ENCODE data around the gene MSL3. TPM values are rescaled to one million over a fixed set of nuclear protein-coding genes. Genes with fewer than 3 reads are reported as not detected.

MSL3 gene, protein sequence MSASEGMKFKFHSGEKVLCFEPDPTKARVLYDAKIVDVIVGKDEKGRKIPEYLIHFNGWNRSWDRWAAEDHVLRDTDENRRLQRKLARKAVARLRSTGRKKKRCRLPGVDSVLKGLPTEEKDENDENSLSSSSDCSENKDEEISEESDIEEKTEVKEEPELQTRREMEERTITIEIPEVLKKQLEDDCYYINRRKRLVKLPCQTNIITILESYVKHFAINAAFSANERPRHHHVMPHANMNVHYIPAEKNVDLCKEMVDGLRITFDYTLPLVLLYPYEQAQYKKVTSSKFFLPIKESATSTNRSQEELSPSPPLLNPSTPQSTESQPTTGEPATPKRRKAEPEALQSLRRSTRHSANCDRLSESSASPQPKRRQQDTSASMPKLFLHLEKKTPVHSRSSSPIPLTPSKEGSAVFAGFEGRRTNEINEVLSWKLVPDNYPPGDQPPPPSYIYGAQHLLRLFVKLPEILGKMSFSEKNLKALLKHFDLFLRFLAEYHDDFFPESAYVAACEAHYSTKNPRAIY
- total RNA-seq = 39.1 and 51.1 TPM in 2 replicates

DNA sequence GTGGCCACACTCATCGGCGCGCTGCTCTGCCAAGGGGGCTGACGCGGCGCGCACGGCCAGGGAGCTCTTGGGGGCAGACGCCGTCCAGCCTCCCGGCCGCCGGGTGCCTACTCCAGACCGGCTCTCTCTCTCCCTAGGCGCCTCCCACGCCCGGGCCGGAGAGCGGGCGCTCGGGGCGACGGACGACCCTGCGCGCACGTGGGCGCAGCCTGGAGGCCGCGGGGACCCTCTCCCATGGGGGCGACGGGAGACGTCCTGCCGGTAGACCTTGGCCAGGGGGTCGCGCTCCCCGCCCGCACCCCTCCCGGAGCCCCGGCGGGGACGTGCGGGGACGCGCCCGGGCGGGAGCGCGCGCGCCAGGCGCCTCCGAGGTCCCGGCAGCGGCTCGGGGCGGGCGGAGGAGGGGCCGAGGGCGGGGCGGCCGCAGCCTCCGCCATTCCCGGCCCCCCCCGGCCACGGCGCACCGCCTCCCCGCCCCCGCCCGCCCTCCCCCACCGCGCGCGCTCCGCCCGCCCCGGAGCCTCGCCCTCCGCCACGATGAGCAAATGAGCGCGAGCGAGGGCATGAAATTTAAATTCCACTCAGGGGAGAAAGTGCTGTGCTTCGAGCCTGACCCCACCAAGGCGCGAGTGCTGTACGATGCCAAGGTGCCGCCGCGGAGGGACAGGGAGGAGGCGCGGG lies at the start of gene MSL3:
Gene MSL3 (plus strand): TSS at position 519 of the 681 bp plus-strand sequence. CDS start 27 bp downstream, at position 546.

Other genes starting within 250 kb of the MSL3 start
- gene ARHGAP6, start 92.3 kb upstream of the MSL3 start, total RNA-seq = 0.36 and 0.47 TPM in 2 replicates